ENCODE data around the gene KLHL17. TPM values are rescaled to one million over a fixed set of nuclear protein-coding genes. Genes with fewer than 3 reads are reported as not detected.

KLHL17 gene
- total and polyA plus RNA-seq, 9 of the 15 experiments (the other 6 are each of a cell fraction or from before 2014, with no cell fraction given): 0.14 to 84.8 (median 13.0) TPM

- TF ChIP-seq MTA3 (IDR thresholded peaks at IDR 0.05; ENCODE audit: borderline replicate concordance): 0 out of 2 replicates have a peak, but pooled peaks have one; percentile 13
- TF ChIP-seq HNRNPL (IDR thresholded peaks at IDR 0.05; ENCODE audit: low read depth, low read length): peak; percentile 32; the same call in 1 of the 2 replicates
- peak; percentile 78 for TF ChIP-seq MAX (CRISPR knock-in tag; IDR thresholded peaks at IDR 0.05)
- 0 out of 2 replicates have a peak, but pooled peaks have one; percentile 9 for TF ChIP-seq CREM (IDR thresholded peaks at IDR 0.05; ENCODE audit: low read depth)
- TF ChIP-seq DEAF1 (CRISPR knock-in tag; IDR thresholded peaks at IDR 0.05): no peak
- peak; percentile 35 for TF ChIP-seq VEZF1 (CRISPR knock-in tag; IDR thresholded peaks at IDR 0.05)
- no peak for TF ChIP-seq RBM22 (IDR thresholded peaks at IDR 0.05; ENCODE audit: low read depth, low read length, poor library complexity, severe bottlenecking)
- TF ChIP-seq ZNF609 (CRISPR knock-in tag; IDR thresholded peaks at IDR 0.05; ENCODE audit: borderline replicate concordance): no peak
- peak; percentile 66 to 98 (median 95) for TF ChIP-seq CTCF (IDR thresholded peaks at IDR 0.05 in 2 of 3, conservative IDR thresholded peaks at IDR 0.05 in 1 of 3; ENCODE audit: insufficient read depth in 2 of 3, low read depth in 1 of 3, low read length in 3 of 3)
These were observed 22.2 kb upstream of the KLHL17 start (continued) for GRCh38 chr1:938088-938683.
